H1 (cell line): ENCODE results near the gene ELOVL4. TPM values are rescaled to one million over a fixed set of nuclear protein-coding genes. Genes with fewer than 3 reads are reported as not detected.

Experiments used
- CTCF ChIA-PET: fragments of 300-600 bp; sonication (Branson Sonifier 250); formaldehyde crosslinking; loops from one replicate; lab custom pipeline; 2021; ENCODE audit not compliant: partially characterized antibody; lab: Charles Lee
- POLR2A ChIA-PET: fragments of 300-600 bp; sonication (Branson Sonifier 250); formaldehyde crosslinking; loops from one replicate; lab custom pipeline; 2021; ENCODE audit warnings: inconsistent platforms; ENCODE audit not compliant: partially characterized antibody; lab: Charles Lee
- DNase-seq, 2 experiments: peaks; one replicate each; pipeline versions ENCODE4 v3.0.0 to v3.0.0-alpha.2; 2010 to 2022; ENCODE audit warnings: low spot score in 2 of 2, low read depth in 1 of 2, mixed read lengths in 1 of 2
- FAIRE-seq: peaks from 2 replicates; lab custom pipeline; 2011; peaks lifted over from hg19 to GRCh38; lab: Jason Lieb, UNC
- H2AFZ ChIP-seq: 2 replicates; pipeline ENCODE4 v1.8.1; 2012; ENCODE audit warnings: low read length, inconsistent platforms
- H2AK5ac ChIP-seq: 2 replicates; pipeline ENCODE4 v1.6.1; 2013; ENCODE audit warnings: low read depth, low read length
- H2BK120ac ChIP-seq: replicated peaks from 2 replicates; pipeline ENCODE3; 2013; ENCODE audit warnings: low read depth, low read length, inconsistent platforms
- H2BK12ac ChIP-seq: 2 replicates; pipeline ENCODE4 v1.6.1; 2013; ENCODE audit warnings: low read depth, low read length
- H2BK15ac ChIP-seq: 2 replicates; pipeline ENCODE4 v1.6.1; 2013; ENCODE audit warnings: low read length
- H2BK20ac ChIP-seq: 2 replicates; pipeline ENCODE4 v1.6.1; 2013; ENCODE audit warnings: low read length
- H2BK5ac ChIP-seq: 2 replicates; pipeline ENCODE4 v1.6.1; 2013; ENCODE audit warnings: low read depth, low read length
- H3K14ac ChIP-seq: 2 replicates; pipeline ENCODE4 v1.6.1; 2013; ENCODE audit warnings: inconsistent platforms; ENCODE audit not compliant: insufficient read length
- H3K18ac ChIP-seq: 2 replicates; pipeline ENCODE4 v1.6.1; 2013; ENCODE audit warnings: low read length; ENCODE audit errors: extremely low read depth
- H3K23ac ChIP-seq: 2 replicates; pipeline ENCODE4 v1.6.1; 2013; ENCODE audit warnings: inconsistent platforms; ENCODE audit not compliant: insufficient read length
- H3K23me2 ChIP-seq: 2 replicates; pipeline ENCODE4 v1.6.1; 2013; ENCODE audit warnings: low read depth, low read length
- H3K27ac ChIP-seq: 2 replicates; pipeline ENCODE4 v1.6.1; 2011; ENCODE audit warnings: low read depth, low read length, inconsistent platforms
- H3K27me3 ChIP-seq, 4 experiments: replicated peaks in 1 of 4; 1 replicate in 1 of 4; 2 replicates in 3 of 4; pipeline versions ENCODE4 v1.6.1 to v1.8.1; 2011 to 2013; ENCODE audit warnings: low read length in 3 of 4, mild to moderate bottlenecking in 3 of 4, inconsistent platforms in 2 of 4, mixed read lengths in 2 of 4, moderate library complexity in 1 of 4; ENCODE audit not compliant: control insufficient read depth in 3 of 4, insufficient read depth in 3 of 4; ENCODE audit errors: extremely low read depth in 1 of 4
- H3K36me3 ChIP-seq, 4 experiments: 2 replicates each; pipeline versions ENCODE4 v1.6.1 to v1.8.1; 2011 to 2013; ENCODE audit warnings: mild to moderate bottlenecking in 4 of 4, low read length in 3 of 4, moderate library complexity in 2 of 4, control low read depth in 1 of 4, inconsistent platforms in 1 of 4; ENCODE audit not compliant: insufficient read depth in 4 of 4, control insufficient read depth in 2 of 4
- H3K4ac ChIP-seq: replicated peaks from 2 replicates; pipeline ENCODE3; 2013; ENCODE audit warnings: low read length, low read depth, mixed read lengths, inconsistent platforms; ENCODE audit not compliant: insufficient read length
- H3K4me1 ChIP-seq, 4 experiments: replicated peaks in 1 of 4; 1 replicate in 1 of 4; 2 replicates in 3 of 4; pipeline versions ENCODE4 v1.6.1 to v1.8.1; 2011 to 2013; ENCODE audit warnings: low read length in 3 of 4, inconsistent platforms in 2 of 4, mixed read lengths in 1 of 4; ENCODE audit not compliant: insufficient read depth in 4 of 4, control insufficient read depth in 3 of 4
- H3K4me2 ChIP-seq, 2 experiments: 2 replicates each; pipeline versions ENCODE4 v1.6.1 to v1.8.1; 2011 to 2013; ENCODE audit warnings: low read depth in 2 of 2, low read length in 2 of 2, control low read depth in 1 of 2, inconsistent platforms in 1 of 2, mild to moderate bottlenecking in 1 of 2; ENCODE audit not compliant: insufficient read depth in 1 of 2
- H3K4me3 ChIP-seq, 4 experiments: fragments of 200-600, 300-600 bp in 1 of 4; sonication (generic), shearing (Covaris generic), sonication (Bioruptor Twin) in 1 of 4; 2 replicates each; pipeline versions ENCODE4 v1.5.1 to v1.8.1; 2011 to 2016; ENCODE audit warnings: low read length in 4 of 4, low read depth in 3 of 4, control low read depth in 2 of 4, inconsistent platforms in 2 of 4, mild to moderate bottlenecking in 2 of 4, mixed read lengths in 1 of 4, moderate library complexity in 1 of 4; ENCODE audit not compliant: insufficient read depth in 2 of 4; ENCODE audit errors: extremely low read depth in 1 of 4
- H3K56ac ChIP-seq: replicated peaks from 2 replicates; pipeline ENCODE3; 2013; ENCODE audit warnings: low read depth, mild to moderate bottlenecking, mixed read lengths, low read length, inconsistent platforms; ENCODE audit not compliant: insufficient read length
- H3K79me1 ChIP-seq: 2 replicates; pipeline ENCODE4 v1.6.1; 2013; ENCODE audit warnings: low read depth, low read length, control low read depth
- H3K79me2 ChIP-seq, 2 experiments: 2 replicates each; pipeline versions ENCODE4 v1.6.1 to v1.8.1; 2012 to 2013; ENCODE audit warnings: low read length in 2 of 2, mild to moderate bottlenecking in 2 of 2, inconsistent platforms in 1 of 2; ENCODE audit not compliant: insufficient read depth in 2 of 2, control insufficient read depth in 1 of 2
- H3K9ac ChIP-seq, 4 experiments: replicated peaks in 1 of 4; 1 replicate in 1 of 4; 2 replicates in 3 of 4; pipeline versions ENCODE4 v1.6.1 to v1.8.1; 2011 to 2013; ENCODE audit warnings: low read depth in 3 of 4, low read length in 3 of 4, control low read depth in 2 of 4, mild to moderate bottlenecking in 2 of 4, moderate library complexity in 2 of 4, inconsistent platforms in 1 of 4; ENCODE audit errors: extremely low read depth in 1 of 4
- H3K9me3 ChIP-seq, 2 experiments: 2 replicates each; pipeline versions ENCODE4 v1.6.1 to v1.8.1; 2012 to 2013; ENCODE audit warnings: mild to moderate bottlenecking in 2 of 2, moderate library complexity in 2 of 2, control low read depth in 1 of 2, inconsistent platforms in 1 of 2, low read depth in 1 of 2, low read length in 1 of 2, mixed read lengths in 1 of 2; ENCODE audit not compliant: insufficient read depth in 2 of 2
- H4K20me1 ChIP-seq, 2 experiments: replicated peaks in 1 of 2; 2 replicates each; pipeline versions ENCODE3 to v1.8.1; 2011 to 2013; ENCODE audit warnings: inconsistent platforms in 2 of 2, low read length in 2 of 2, mild to moderate bottlenecking in 1 of 2; ENCODE audit not compliant: insufficient read depth in 2 of 2, control insufficient read depth in 1 of 2
- H4K5ac ChIP-seq: 2 replicates; pipeline ENCODE4 v1.6.1; 2013; ENCODE audit warnings: low read length, low read depth, mixed read lengths, inconsistent platforms; ENCODE audit not compliant: insufficient read length
- H4K8ac ChIP-seq: 2 replicates; pipeline ENCODE4 v1.8.0; 2013; ENCODE audit warnings: mild to moderate bottlenecking, moderate library complexity, low read length, inconsistent platforms; ENCODE audit not compliant: insufficient read depth; ENCODE audit errors: extremely low read depth
- H4K91ac ChIP-seq: replicated peaks from 2 replicates; pipeline ENCODE3; 2013; ENCODE audit warnings: low read length, mixed read lengths, inconsistent platforms; ENCODE audit not compliant: insufficient read length
- ASH2L ChIP-seq: fragments of 200-600, 300-600 bp; sonication (generic); IDR thresholded peaks from one replicate; pipeline ENCODE4 v1.7.1; 2017; ENCODE audit warnings: low read length
- KDM1A ChIP-seq: fragments of 200-600, 300-600 bp; sonication (generic); IDR thresholded peaks from 2 replicates; pipeline ENCODE4 v1.7.1; 2016; ENCODE audit warnings: mild to moderate bottlenecking, low read length, borderline replicate concordance
- MAFK ChIP-seq: IDR thresholded peaks from 2 replicates; pipeline ENCODE4 v1.6.1; 2012; ENCODE audit warnings: low read depth, mild to moderate bottlenecking, improper control_type of control experiment, low read length
- NANOG ChIP-seq: IDR thresholded peaks from 2 replicates; pipeline ENCODE4 v1.6.1; 2011; ENCODE audit warnings: low read length, low read depth, mild to moderate bottlenecking, inconsistent platforms; ENCODE audit not compliant: insufficient read depth, poor library complexity, severe bottlenecking
- POU5F1 ChIP-seq: IDR thresholded peaks from 2 replicates; pipeline ENCODE4 v1.6.1; 2011; ENCODE audit warnings: low read depth, mild to moderate bottlenecking, low read length, moderate library complexity
- RAD21 ChIP-seq, 2 experiments: IDR thresholded peaks in 1 of 2; conservative IDR thresholded peaks in 1 of 2; 2 replicates each; pipeline ENCODE4 v1.6.1; 2011; ENCODE audit warnings: low read depth in 2 of 2, low read length in 2 of 2, improper control_type of control experiment in 1 of 2, inconsistent platforms in 1 of 2, mild to moderate bottlenecking in 1 of 2, moderate library complexity in 1 of 2
- RFX5 ChIP-seq: IDR thresholded peaks from 2 replicates; pipeline ENCODE4 v1.6.1; 2011; ENCODE audit warnings: low read depth, low read length, improper control_type of control experiment, borderline replicate concordance
- RNF2 ChIP-seq: fragments of 200-900, 300-1000 bp; sonication (generic); IDR thresholded peaks from 2 replicates; pipeline ENCODE4 v1.7.1; 2016; ENCODE audit warnings: borderline replicate concordance, low read depth, mild to moderate bottlenecking, antibody characterized with exemption, low read length; ENCODE audit not compliant: poor library complexity, severe bottlenecking; ENCODE audit errors: missing control alignments
- SIX5 ChIP-seq: IDR thresholded peaks from 2 replicates; pipeline ENCODE4 v1.6.1; 2011; ENCODE audit warnings: mild to moderate bottlenecking, low read depth, low read length
- SRF ChIP-seq: IDR thresholded peaks from 2 replicates; pipeline ENCODE4 v1.6.1; 2011; ENCODE audit warnings: mild to moderate bottlenecking, low read depth, low read length, moderate library complexity
- SUZ12 ChIP-seq: fragments of 200-600 bp; sonication (generic); IDR thresholded peaks from 2 replicates; pipeline ENCODE4 v1.6.1; 2012; ENCODE audit warnings: mild to moderate bottlenecking, inconsistent platforms, low read length, moderate library complexity, mixed read lengths
- polyA plus RNA-seq, 7 experiments: library from polyadenylated mRNA; depleted of rRNA in 3 of 7; stranded (reverse) in 5 of 7; unstranded in 2 of 7; fragments of >200 nt in 5 of 7; fragments of 200-250 nt in 2 of 7; gene quantifications; 1 replicate in 5 of 7; 2 replicates in 1 of 7; 4 replicates in 1 of 7; pipeline versions ENCODE4 v1.2.1 to v1.2.3, GENCODE V29; 2011 to 2013; ENCODE audit warnings: missing spikeins in 2 of 7, mixed read lengths in 2 of 7
- total RNA-seq: library from RNA; stranded (reverse); fragmentation: NEBNext Ultra II Directional; extraction: Animal tissue kit (Norgen Biotek cat#: 25700); gene quantifications from 2 replicates; pipeline ENCODE4 v1.2.1, GENCODE V29; 2021
- TF ChIP-seq, protein P1 (sequence below): IDR thresholded peaks from 2 replicates; pipeline ENCODE4 v1.6.1; 2011; ENCODE audit warnings: low read length, improper control_type of control experiment
- TF ChIP-seq, protein P2 (sequence below): IDR thresholded peaks from 2 replicates; pipeline ENCODE4 v1.6.1; 2012; ENCODE audit warnings: inconsistent platforms

Gene ELOVL4
- total and polyA plus RNA-seq, 2 of the 8 experiments (the other 6 are each of a cell fraction or from before 2014, with no cell fraction given), result 2.0 to 15.0 TPM

DNA sequence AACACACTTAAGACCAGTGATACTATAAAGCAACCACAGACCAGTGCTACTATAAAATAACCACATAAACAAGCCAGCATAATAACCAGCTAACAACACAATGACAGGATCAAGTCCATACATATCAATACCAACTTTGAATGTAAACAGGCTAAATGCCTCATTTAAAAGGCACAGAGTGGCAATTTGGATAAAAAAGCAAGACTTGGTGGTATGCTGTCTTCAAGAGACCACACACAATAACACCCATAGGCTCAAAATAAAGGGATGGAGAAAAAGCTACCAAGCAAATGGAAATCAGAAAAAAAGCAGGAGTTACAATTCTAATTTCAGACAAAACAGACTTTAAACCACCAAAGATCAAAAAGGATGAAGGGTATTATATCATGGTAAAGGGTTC, 19.8 kb upstream of the ELOVL4 start:
- no peaks in the 10 kb centered on the region for H4K20me1 ChIP-seq
- no peak overlapping the region for H4K5ac ChIP-seq
- H2BK15ac ChIP-seq, result no peak overlapping the region
- no peak overlapping the region for H2BK20ac ChIP-seq
- H3K14ac ChIP-seq, result no peak overlapping the region
- H3K23me2 ChIP-seq, result no peaks in the 10 kb centered on the region
- CTCF ChIA-PET, result interaction anchor here (0.7 to 1.1 kb wide), 5 partner anchors 18 to 638 kb away, joined by 3 read pairs; no protein-coding TSS in a partner anchor
- peaks cover 2 to 14% of the 10 kb centered on the region in 2 experiments; a peak in 3 of 4 replicates for H3K9me3 ChIP-seq
- H2AK5ac ChIP-seq, result no peak overlapping the region
- no peak overlapping the region for H2AFZ ChIP-seq
- no peak overlapping the region for H3K56ac ChIP-seq
- H2BK5ac ChIP-seq, result no peak overlapping the region
- H3K36me3 ChIP-seq, result no peaks in the 10 kb centered on the region
- H4K8ac ChIP-seq, result no peak overlapping the region
- no peak overlapping the region for H3K9ac ChIP-seq
- DNase-seq, result no peak
- POLR2A ChIA-PET, result no interaction called here
- no peak overlapping the region for H3K4me2 ChIP-seq
- FAIRE-seq, result no peak
- no peak overlapping the region for H3K4me3 ChIP-seq
- no peak overlapping the region for H2BK120ac ChIP-seq
- no peak overlapping the region for H2BK12ac ChIP-seq
- H3K79me2 ChIP-seq, result no peaks in the 10 kb centered on the region
- no peaks in the 10 kb centered on the region for H3K79me1 ChIP-seq
- no peak overlapping the region for H4K91ac ChIP-seq
- H3K27ac ChIP-seq, result no peak overlapping the region
- no peak overlapping the region for H3K23ac ChIP-seq
- no peak overlapping the region for H3K4ac ChIP-seq
- no peak overlapping the region for H3K18ac ChIP-seq
- H3K27me3 ChIP-seq, result no peaks in the 10 kb centered on the region
- no peaks in the 10 kb centered on the region for H3K4me1 ChIP-seq
- TF ChIP-seq RFX5 (no peak), NANOG (no peak), RNF2 (no peak), ASH2L (no peak), RAD21 (IDR thresholded peaks at IDR 0.05 in 1 of 2, conservative IDR thresholded peaks at IDR 0.05 in 1 of 2; ENCODE audit: low read depth in 2 of 2, low read length in 2 of 2) (no peak), KDM1A (no peak), SUZ12 (no peak), SIX5 (no peak), SRF (no peak), POU5F1 (no peak), MAFK (no peak)
- TF ChIP-seq, protein P1, sequence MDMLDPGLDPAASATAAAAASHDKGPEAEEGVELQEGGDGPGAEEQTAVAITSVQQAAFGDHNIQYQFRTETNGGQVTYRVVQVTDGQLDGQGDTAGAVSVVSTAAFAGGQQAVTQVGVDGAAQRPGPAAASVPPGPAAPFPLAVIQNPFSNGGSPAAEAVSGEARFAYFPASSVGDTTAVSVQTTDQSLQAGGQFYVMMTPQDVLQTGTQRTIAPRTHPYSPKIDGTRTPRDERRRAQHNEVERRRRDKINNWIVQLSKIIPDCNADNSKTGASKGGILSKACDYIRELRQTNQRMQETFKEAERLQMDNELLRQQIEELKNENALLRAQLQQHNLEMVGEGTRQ, result no peak
- TF ChIP-seq, protein P2, sequence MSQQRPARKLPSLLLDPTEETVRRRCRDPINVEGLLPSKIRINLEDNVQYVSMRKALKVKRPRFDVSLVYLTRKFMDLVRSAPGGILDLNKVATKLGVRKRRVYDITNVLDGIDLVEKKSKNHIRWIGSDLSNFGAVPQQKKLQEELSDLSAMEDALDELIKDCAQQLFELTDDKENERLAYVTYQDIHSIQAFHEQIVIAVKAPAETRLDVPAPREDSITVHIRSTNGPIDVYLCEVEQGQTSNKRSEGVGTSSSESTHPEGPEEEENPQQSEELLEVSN, result no peak
